Measurements from ENCODE around the gene GAS2L1. TPM values are rescaled to one million over a fixed set of nuclear protein-coding genes. Genes with fewer than 3 reads are reported as not detected.

The GAS2L1 gene
- total and polyA plus RNA-seq, 2 experiments from 2014 or later: 5.2 to 9.5 TPM

GRCh38 chr22:29267858-29268510 is 38.5 kb upstream of the GAS2L1 start, which contains the start of the genes EWSR1 and RHBDD3:
Gene EWSR1, plus strand, starts transcription at chr22:29268268. Its CDS starts 69 bp downstream, at chr22:29268337.
Gene RHBDD3, minus strand, starts transcription at chr22:29267981. Its CDS starts 2,355 bp downstream, at chr22:29265626.
- peak within 1 kb of the TSS; percentile 100 for H3K27ac Mint-ChIP-seq
- peaks cover 36% of the 10 kb centered on the region for H3K4me1 Mint-ChIP-seq
- Histone ChIP-seq H3K4me1 (ENCODE audit: insufficient read depth) (peaks cover 34% of the 10 kb centered on the region), H4K20me1 (replicated peaks; ENCODE audit: insufficient read depth) (peaks cover 39% of the 10 kb centered on the region), H3K27me3 (ENCODE audit: insufficient read depth) (no peaks in the 10 kb centered on the region), H2AFZ (peak within 1 kb of the TSS; percentile 100), H3K27ac (ENCODE audit: low read depth) (peak within 1 kb of the TSS; percentile 100), H3K36me3 (ENCODE audit: insufficient read depth) (peaks cover 28% of the 10 kb centered on the region), H3F3A (replicated peaks; ENCODE audit: low read depth) (0 out of 2 replicates have a peak, but pooled peaks cover 2% of the 10 kb centered on the region), H3K4me3 (peak within 1 kb of the TSS; percentile 99), H3K79me2 (replicated peaks; ENCODE audit: insufficient read depth) (peaks cover 70% of the 10 kb centered on the region), H3K4me2 (peak within 1 kb of the TSS; percentile 100), H3K9me2 (ENCODE audit: insufficient read depth) (no peaks in the 10 kb centered on the region)
- H3K4me3 Mint-ChIP-seq: peak within 1 kb of the TSS; percentile 92
- no peak for TF ChIP-seq EZH2phosphoT487 (IDR thresholded peaks at IDR 0.05; ENCODE audit: unreplicated experiment)
- no peak for TF ChIP-seq NANOG (IDR thresholded peaks at IDR 0.05; ENCODE audit: borderline replicate concordance)
- no peak for TF ChIP-seq ETS1 (IDR thresholded peaks at IDR 0.05)
- no peak for TF ChIP-seq ZNF462 (CRISPR knock-in tag; IDR thresholded peaks at IDR 0.05)
- TF ChIP-seq CREB1 (CRISPR knock-in tag; IDR thresholded peaks at IDR 0.05; ENCODE audit: low read depth): peak; percentile 21; the same call in 1 of the 2 replicates
- peak; percentile 95 for TF ChIP-seq JUNB (IDR thresholded peaks at IDR 0.05; ENCODE audit: unreplicated experiment)
- peak; percentile 90 for TF ChIP-seq POLR2AphosphoS5 (IDR thresholded peaks at IDR 0.05; ENCODE audit: low read depth)
- no peak for TF ChIP-seq STAT1 (IDR thresholded peaks at IDR 0.05; ENCODE audit: unreplicated experiment)
- peaks cover 76% of the 10 kb centered on the region for H3K36me3 Mint-ChIP-seq (ENCODE audit: low read depth)
- ATAC-seq (peak; percentile 79), DNase-seq (ENCODE audit: low spot score) (peak; percentile 95)
- H3K27me3 Mint-ChIP-seq (ENCODE audit: insufficient read depth, low read depth, poor library complexity): peaks cover 18% of the 10 kb centered on the region
- no peaks in the 10 kb centered on the region for H3K9me3 Mint-ChIP-seq

Data from GM23338 (cell line).